Glomerular visceral epithelial cell (primary cell): ENCODE measurements around the gene HES5.
"Not testable (repeated sequence)": the region's sequence is repeated elsewhere in the genome, so short reads cannot be mapped to it uniquely, and the experiment has no call there.

ENCODE experiments used
- DNase-seq: peaks from one replicate; pipeline ENCODE4 v3.0.0-alpha.2; 2016; ENCODE audit errors: extremely low spot score

Gene HES5

DNA sequence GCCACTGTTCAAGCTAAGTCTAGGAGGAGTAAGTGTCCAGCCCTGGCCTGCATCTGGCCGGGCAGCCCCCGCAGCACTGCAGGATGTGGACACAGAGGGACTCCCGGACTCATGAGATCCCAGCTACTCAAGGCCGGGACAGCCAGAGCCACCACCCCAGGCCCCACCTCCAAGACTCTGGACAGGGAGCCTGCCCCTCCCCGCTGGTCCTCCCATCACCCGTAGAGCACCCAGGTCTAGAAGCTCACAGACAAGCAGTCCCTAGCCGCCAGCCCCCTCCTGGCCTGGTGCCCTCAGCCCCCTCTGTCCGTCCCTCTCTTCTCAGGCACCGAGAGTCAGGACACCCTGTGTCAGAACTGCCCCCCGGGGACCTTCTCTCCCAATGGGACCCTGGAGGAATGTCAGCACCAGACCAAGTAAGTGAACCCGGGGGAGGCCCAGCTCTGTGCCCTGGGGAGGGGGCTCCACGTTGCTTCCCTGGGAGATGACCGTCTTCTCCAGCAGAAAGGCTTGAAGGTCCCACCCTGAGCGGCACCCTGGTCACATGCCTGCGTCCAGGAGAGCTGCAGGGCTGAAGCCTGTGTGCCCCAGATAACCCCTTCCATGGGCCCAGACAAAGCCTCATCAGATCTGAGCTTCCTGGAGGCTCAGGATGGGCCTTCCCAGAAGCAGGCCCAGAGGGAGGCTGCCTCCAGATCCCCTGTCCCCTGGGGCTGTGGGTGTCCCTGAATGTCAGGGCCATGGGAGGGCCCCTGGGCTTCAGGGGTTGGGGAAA is 30.4 kb upstream of the HES5 start:
- no peak for DNase-seq

- DNase-seq, result no peak
Measured at GRCh38 chr1:2559509-2560298, 29.6 kb upstream of the HES5 start.

DNA sequence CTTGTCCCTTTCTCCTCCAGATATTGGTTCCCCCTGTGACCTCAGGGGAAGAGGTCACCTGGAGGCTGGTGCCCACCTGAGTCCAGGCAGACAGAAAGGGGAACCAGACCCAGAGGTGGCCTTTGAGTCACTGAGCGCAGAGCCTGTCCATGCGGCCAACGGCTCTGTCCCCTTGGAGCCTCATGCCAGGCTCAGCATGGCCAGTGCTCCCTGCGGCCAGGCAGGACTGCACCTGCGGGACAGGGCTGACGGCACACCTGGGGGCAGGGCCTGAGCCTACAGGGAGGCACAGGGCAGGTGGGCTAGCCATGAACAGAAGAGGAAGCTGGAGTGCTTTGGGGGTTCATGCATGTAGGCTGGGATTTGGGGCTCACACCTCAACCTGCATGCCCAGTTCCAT is 28.8 kb upstream of the HES5 start:
- no peak for DNase-seq

DNA sequence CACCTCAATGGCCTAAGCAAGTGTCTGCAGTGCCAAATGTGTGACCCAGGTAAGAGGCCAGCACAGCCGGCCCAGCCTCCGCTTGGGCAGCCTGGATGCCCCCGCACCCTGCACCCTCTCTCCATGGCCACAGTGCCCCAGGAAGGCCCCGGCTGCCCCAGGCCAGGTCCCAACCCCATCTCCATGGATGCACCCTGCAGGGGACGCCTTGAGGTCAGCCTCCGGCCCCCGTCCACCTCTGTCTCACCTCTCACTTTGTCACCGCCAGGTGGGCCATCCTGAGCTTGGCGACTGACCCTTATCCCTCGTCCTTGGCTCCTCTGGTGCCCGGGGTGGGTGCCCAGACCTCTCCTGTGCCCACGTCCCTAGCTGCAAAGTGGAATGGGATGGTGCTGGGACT is 28.4 kb upstream of the HES5 start:
- DNase-seq, result no peak

GRCh38 chr1:2557482-2558400 is 27.7 kb upstream of the HES5 start:
- no peak for DNase-seq

DNA sequence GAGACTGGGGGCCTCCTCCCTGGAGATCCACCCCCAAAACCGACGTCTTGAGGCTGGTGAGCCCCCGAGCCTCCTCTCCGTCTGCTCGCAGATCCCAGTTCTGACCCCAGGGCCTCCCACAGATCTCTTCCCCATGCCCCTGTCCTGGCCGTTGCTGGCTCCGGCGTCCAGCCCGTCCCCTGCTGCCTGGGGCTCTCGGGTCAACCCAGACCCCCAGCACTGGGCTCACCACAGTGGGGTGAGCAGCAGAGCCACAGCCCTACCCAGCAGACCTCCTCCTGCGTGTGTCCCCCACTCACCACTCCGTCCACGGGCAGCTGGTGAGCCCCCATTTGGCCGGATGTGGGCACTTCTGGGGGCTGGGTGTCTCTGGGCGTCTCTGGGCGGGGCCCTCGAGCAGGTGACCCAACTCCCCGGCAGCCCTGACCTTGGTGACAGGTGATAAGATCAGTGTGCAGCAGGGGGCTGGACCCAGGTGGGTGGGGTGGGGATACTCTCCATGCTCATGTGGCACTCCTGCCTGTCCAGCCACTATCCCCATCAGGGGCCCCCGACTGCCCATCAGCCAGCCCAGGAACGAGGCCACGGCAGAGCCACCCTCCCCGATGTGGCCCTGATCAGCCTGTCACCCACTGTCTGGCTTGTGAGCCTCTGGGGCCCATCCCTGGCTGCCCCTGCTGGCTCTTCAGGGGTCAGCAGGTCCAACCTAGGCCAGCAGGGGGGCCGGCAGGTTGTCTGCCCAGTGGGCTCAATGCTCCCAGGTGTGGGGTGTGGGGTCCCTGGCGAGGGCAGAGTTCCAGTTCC is 26.8 kb upstream of the HES5 start:
- peak; percentile 24 for DNase-seq

- peak; percentile 54 for DNase-seq
Measured at GRCh38 chr1:2556277-2556677, 26.2 kb upstream of the HES5 start, which contains the start of gene TNFRSF14. Gene TNFRSF14, plus strand, starts transcription at chr1:2556371. Its CDS starts 294 bp downstream, at chr1:2556665.

DNA sequence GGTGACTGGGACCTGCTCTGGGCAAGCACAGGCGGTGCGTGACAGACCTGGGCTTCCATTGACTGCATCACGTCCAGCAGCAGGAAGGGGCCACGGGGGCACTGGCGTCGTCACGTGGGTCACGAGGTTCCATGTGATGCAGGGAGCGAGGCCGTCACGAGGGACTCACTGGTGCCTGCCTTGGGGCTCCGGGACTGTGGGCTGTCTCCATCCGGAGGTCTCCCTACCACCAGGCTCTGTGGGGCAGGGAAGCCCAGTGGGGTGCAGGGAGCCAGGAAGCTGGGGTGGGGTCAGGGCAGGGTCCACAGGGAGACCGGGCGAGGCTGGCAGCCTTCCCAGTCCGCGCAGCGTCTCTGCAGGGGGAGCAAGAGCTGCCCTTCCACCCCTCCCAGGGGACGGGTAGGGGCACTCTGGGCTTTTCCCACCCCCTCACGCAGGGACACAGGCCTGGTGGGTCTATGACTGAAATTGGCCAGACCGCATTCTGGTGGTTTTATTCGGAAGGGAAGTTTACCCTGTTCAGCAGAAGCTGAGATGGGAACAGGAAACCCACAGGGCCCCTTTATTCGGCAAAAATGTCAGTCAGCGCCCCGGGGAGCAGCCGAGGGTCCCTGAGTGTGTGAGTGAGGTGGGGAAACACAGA is 25.7 kb upstream of the HES5 start:
- DNase-seq, result peak; percentile 28

DNA sequence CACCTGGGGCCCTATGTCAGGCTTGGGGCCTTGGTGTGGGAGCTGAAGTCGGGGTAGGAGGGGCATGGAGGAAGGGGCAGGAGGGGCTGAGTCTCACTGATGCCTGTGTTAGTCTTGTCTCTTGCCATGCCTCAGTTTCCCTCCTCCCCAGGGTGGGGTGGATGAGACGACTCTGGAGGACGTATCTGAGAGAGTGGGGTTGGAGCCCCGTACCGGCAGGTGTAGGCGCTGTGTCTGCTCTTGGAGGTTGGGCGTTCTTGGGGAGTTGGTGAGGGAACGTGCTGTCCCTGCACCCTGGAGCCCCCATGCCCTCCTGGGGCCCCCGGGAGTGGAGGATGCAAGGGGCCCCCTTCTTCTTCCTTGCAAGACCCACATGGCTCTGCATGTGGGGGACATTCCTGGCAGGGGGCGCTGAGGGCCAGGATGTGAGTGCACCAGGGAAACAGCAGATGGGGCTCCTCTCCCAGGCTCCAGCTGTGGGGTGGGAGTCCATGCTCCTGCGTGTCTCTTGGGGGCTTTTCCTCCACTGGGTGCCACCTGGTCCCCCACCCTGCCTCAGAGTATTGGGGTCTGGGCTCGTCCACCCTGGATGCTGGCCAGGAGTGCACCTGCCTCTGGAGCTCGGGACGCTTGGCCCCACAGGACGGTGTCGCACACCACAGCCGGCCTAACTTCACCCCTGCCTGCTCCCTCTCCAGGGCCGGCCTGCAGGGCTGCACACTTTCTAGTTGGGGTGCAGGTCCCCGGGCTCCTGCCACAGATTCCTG is 24.7 kb upstream of the HES5 start:
- DNase-seq, result no peak

DNA sequence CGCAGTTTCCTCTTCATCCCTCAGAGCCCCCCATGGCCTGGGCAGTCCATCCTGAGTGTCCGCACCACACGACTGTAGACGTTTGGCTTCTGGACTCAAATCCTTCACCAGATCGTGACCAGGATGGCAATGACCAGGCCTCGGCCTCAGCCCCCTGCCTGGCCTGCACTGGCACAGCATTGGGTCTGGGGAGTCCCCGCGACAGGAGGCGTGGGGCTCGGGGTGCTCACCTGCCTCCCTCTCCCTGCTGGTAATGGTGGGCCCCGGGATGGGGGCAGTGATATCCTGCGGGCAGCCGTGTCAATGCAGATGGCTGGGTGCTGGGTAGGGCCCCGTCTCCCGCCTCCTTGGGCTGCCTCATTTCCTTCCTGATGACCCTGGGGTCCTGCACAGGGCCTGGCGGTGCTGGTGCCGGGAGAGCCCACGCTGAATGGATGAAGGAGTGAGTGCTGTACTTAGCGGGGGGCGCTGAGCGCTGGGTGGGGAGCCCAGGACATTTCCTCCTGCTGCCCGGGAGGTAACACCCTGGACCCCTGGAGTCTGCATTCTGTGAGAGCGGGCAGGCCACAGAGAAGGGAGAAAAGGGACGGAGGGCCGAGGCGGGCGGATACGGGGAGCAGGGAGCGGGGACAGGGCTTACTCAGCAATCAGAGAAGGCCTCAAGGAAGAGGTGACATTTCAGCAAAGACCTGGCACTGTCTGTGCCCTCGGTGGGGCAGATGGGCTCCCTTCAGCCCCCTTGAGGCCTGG is 24.0 kb upstream of the HES5 start:
- no peak for DNase-seq

DNA sequence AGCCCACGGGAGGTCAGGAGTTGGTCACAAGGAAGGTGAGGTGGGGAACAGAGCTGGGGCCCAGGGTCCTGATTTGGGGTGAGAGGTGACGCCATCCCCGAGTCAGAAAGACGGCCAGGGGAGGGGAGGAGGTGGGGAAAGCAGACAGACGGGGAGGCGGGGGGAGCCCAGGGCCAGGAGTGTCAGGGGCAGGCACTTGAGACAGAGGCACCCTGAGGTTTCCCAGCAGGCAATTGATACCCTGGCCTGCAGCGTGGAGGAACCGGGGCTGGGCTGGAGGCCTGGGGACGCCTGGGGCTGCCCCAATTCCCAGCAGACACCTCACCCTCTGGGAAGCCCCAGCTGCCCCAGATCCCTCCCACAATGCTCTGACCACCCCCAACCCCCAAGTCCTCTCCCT is 23.0 kb upstream of the HES5 start:
- not testable (repeated sequence) for DNase-seq

DNA sequence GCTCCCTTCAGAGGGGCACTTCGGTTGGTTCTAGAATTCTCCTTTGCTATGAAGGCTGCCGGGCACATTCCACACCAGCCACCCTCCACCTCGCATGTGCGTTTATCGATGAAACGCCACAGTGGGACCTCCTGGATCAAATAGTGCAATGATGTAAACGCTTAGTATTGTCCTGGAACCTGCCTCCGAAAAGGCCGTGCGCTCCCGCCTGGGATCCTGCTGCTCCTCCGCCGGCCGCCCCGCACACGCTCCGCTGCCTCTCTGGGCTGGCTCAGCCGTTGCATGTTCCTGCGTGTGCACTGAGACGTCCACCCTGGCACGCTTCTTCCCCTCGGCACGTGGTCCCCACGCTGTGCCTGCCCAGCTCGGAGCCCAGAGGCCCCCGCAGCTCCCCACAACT is 22.1 kb upstream of the HES5 start:
- DNase-seq, result no peak

- not testable (repeated sequence) for DNase-seq
Measured at GRCh38 chr1:2551544-2551943, 21.5 kb upstream of the HES5 start.

GRCh38 chr1:2550309-2550861 is 20.3 kb upstream of the HES5 start:
- not testable (repeated sequence) for DNase-seq

GRCh38 chr1:2549367-2550029 is 19.4 kb upstream of the HES5 start:
- DNase-seq, result not testable (repeated sequence)

- peak; percentile 76 for DNase-seq
Measured at GRCh38 chr1:2548068-2548589, 18.1 kb upstream of the HES5 start.

DNA sequence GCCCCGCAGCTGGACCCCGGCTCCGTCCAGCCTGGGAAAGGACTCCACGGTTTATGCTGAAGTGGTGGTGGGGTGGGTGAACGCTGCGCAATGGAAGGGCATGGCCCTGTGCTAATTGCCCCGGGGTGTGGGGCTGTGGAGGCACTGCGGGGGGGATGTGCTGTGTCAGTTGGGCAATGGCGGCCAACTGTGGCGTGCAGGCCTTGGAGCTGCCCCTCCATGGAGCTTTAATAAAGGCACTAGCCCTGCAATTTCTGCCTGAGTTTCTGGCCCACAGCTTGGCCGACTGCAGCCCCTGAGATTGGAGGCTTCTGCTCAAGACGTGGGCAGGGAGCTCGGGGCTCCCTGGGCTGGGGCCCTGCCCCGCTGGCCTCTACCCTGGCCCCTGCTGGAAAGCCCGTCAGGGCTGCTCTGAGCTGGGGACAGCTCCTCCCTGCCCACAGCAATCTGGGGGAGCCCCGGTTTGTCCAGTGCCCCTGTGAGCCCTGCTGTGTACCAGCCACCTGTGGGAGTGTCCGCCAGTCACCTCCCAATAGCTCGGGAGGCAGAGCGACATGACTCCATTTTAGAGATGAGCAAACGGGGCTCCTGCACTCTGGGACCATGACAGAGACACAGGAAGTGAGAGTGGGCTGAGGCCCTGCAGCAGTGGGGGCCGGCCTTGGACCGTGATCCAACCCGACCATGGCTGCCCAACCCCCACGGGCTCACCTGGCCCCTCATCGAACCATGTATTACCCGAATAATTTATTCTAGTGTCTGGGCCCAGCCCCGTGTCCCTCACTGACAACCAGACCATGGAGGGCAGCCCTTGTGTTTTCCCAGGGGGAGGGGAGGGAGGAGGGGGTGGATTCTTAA is 17.4 kb upstream of the HES5 start:
- no peak for DNase-seq
